ENCODE results near the gene HAUS3. TPM values are rescaled to one million over a fixed set of nuclear protein-coding genes. Genes with fewer than 3 reads are reported as not detected.
"Not testable (repeated sequence)": the region's sequence is repeated elsewhere in the genome, so short reads cannot be mapped to it uniquely, and the experiment has no call there.

HAUS3 gene
- total RNA-seq, 2 experiments from 2014 or later: 143 to 148 TPM

GRCh38 chr4:2226261-2226660, 15.7 kb downstream of the HAUS3 start:
- Mint-ChIP-seq H3K27me3 (no peaks in the 10 kb centered on the region), H3K4me3 (no peak overlapping the region), H3K9me3 (no peaks in the 10 kb centered on the region), H3K36me3 (ENCODE audit: low read depth) (peaks cover 49% of the 10 kb centered on the region), H3K27ac (no peak overlapping the region), H3K4me1 (ENCODE audit: low read depth) (no peaks in the 10 kb centered on the region)
- DNase-seq: no peak
- Histone ChIP-seq H3K27ac (ENCODE audit: low read depth in 1 of 2, low read length in 2 of 2) (no peak overlapping the region), H3K4me3 (ENCODE audit: low read length) (no peak overlapping the region), H3K9me3 (ENCODE audit: control insufficient read depth in 1 of 2, insufficient read depth in 1 of 2, low read length in 2 of 2) (no peaks in the 10 kb centered on the region), H3K36me3 (ENCODE audit: insufficient read depth, low read length) (peaks cover 32% of the 10 kb centered on the region), H3K27me3 (ENCODE audit: control insufficient read depth in 1 of 2, insufficient read depth in 2 of 2, low read length in 2 of 2) (no peaks in the 10 kb centered on the region), H3K4me1 (ENCODE audit: insufficient read depth, low read length) (no peaks in the 10 kb centered on the region)
- intact Hi-C loops (cut with DNase I, micrococcal nuclease): no loop called here
- CTCF ChIA-PET: no interaction called here
- no peak for ATAC-seq (ENCODE audit: poor library complexity)
- TF ChIP-seq, protein P1, sequence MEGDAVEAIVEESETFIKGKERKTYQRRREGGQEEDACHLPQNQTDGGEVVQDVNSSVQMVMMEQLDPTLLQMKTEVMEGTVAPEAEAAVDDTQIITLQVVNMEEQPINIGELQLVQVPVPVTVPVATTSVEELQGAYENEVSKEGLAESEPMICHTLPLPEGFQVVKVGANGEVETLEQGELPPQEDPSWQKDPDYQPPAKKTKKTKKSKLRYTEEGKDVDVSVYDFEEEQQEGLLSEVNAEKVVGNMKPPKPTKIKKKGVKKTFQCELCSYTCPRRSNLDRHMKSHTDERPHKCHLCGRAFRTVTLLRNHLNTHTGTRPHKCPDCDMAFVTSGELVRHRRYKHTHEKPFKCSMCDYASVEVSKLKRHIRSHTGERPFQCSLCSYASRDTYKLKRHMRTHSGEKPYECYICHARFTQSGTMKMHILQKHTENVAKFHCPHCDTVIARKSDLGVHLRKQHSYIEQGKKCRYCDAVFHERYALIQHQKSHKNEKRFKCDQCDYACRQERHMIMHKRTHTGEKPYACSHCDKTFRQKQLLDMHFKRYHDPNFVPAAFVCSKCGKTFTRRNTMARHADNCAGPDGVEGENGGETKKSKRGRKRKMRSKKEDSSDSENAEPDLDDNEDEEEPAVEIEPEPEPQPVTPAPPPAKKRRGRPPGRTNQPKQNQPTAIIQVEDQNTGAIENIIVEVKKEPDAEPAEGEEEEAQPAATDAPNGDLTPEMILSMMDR (IDR thresholded peaks at IDR 0.05): no peak
- POLR2A ChIA-PET: interaction anchor here (0.6 kb wide), 1 partner anchor 37 kb away, joined by 4 read pairs; no protein-coding TSS in a partner anchor

DNA sequence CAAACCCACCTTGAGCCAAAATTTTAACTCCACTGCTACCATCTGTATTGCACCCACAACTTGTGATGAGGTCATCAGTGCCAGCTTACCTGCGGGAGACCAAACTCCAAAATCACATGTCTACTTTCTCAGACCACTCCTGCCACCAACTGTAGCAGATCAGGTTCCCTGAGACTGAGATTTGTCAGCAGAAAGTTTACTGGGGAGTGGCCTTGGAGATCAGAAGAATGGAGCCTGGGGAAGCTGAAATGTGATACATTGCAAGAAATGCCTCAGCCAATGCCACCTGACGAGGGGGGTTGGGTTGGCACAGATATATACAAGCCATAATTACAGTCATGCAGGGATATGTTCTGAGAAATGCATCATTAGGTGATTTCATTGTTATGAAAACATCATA, 19.1 kb downstream of the HAUS3 start:
- TF ChIP-seq, protein P1 (IDR thresholded peaks at IDR 0.05): no peak
- Histone ChIP-seq H3K4me1 (ENCODE audit: insufficient read depth, low read length) (peaks cover 6% of the 10 kb centered on the region), H3K27ac (ENCODE audit: low read depth in 1 of 2, low read length in 2 of 2) (no peak overlapping the region), H3K9me3 (ENCODE audit: control insufficient read depth in 1 of 2, insufficient read depth in 1 of 2, low read length in 2 of 2) (no peaks in the 10 kb centered on the region), H3K27me3 (ENCODE audit: control insufficient read depth in 1 of 2, insufficient read depth in 2 of 2, low read length in 2 of 2) (no peaks in the 10 kb centered on the region), H3K4me3 (ENCODE audit: low read length) (no peak overlapping the region), H3K36me3 (ENCODE audit: insufficient read depth, low read length) (peaks cover 32% of the 10 kb centered on the region)
- no peak overlapping the region for H3K4me3 Mint-ChIP-seq
- H3K36me3 Mint-ChIP-seq (ENCODE audit: low read depth): peaks cover 35% of the 10 kb centered on the region
- no peaks in the 10 kb centered on the region for H3K9me3 Mint-ChIP-seq
- no peak for DNase-seq
- intact Hi-C loops (cut with DNase I, micrococcal nuclease): loop anchor here in 1 of 2 experiments (5.0 kb wide), 1 partner anchor 199 kb away; no protein-coding TSS in a partner anchor
- no peak for ATAC-seq (ENCODE audit: poor library complexity)
- no peak overlapping the region for H3K27ac Mint-ChIP-seq
- ChIA-PET CTCF (interaction anchor here (0.7 kb wide), 1 partner anchor 895 kb away, joined by 3 read pairs; no protein-coding TSS in a partner anchor), POLR2A (interaction anchor here (1.2 to 2.3 kb wide), 2 partner anchors 18 to 246 kb away, joined by 3 to 14 read pairs; partner anchors contain the start of genes HAUS3, POLN and RNF4)
- H3K27me3 Mint-ChIP-seq: no peaks in the 10 kb centered on the region
- peaks cover 7% of the 10 kb centered on the region for H3K4me1 Mint-ChIP-seq (ENCODE audit: low read depth)

DNA sequence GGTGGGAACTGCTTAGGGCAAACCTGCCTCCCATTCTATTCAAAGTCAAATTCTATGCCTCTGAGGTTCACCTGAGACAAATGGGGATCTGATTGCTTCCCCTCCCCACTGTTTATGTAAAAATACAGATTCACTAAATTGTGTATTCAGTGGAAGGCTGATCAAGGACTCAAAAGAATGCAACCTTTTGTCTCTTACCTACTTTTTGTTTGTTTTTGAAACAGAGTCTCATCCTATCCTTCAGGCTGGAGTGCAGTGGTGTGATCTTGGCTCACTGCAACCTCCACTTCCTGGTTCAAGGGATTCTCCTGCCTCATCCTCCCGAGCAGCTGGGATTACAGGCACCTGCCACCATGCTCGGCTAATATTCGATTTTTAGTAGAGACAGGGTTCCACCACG, 20.5 kb downstream of the HAUS3 start:
- not testable (repeated sequence) for H3K27ac Mint-ChIP-seq; H3K4me1 Mint-ChIP-seq (ENCODE audit: low read depth); H3K27me3 ChIP-seq (ENCODE audit: control insufficient read depth in 1 of 2, insufficient read depth in 2 of 2, low read length in 2 of 2); DNase-seq; H3K4me1 ChIP-seq (ENCODE audit: insufficient read depth, low read length); H3K27me3 Mint-ChIP-seq; H3K9me3 Mint-ChIP-seq; H3K9me3 ChIP-seq (ENCODE audit: control insufficient read depth in 1 of 2, insufficient read depth in 1 of 2, low read length in 2 of 2); H3K4me3 ChIP-seq (ENCODE audit: low read length); H3K27ac ChIP-seq (ENCODE audit: low read depth in 1 of 2, low read length in 2 of 2); ATAC-seq (ENCODE audit: poor library complexity); H3K4me3 Mint-ChIP-seq
- ChIA-PET POLR2A (interaction anchor here (1.7 kb wide), 1 partner anchor 61 kb away, joined by 4 read pairs; no protein-coding TSS in a partner anchor), CTCF (interaction anchor here (1.7 to 2.4 kb wide), 3 partner anchors 195 to 221 kb away, joined by 6 to 24 read pairs (median 23); partner anchors contain the start of genes CFAP99 and ZFYVE28)
- H3K36me3 ChIP-seq (ENCODE audit: insufficient read depth, low read length): peaks cover 21% of the 10 kb centered on the region
- intact Hi-C loops (cut with DNase I, micrococcal nuclease): loop anchor here (2.0 to 5.0 kb wide), 4 partner anchors 19 to 247 kb away; partner anchors contain the start of gene RNF4 (in 1 of the 2)
- peaks cover 21% of the 10 kb centered on the region for H3K36me3 Mint-ChIP-seq (ENCODE audit: low read depth)

All from CD4-positive, alpha-beta T cell (primary cell).